HAP-1 (cell line): ENCODE results near the gene PTPN20.
A peak's percentile ranks its signal among the peaks of the same experiment; 100 is the strongest.

Experiments used
- DNase-seq, 2 experiments: peaks; one replicate each; pipeline ENCODE4 v3.0.0-alpha.2; 2016 to 2020; ENCODE audit warnings: low spot score in 2 of 2
- H3K27me3 ChIP-seq: fragments of 250-450 bp; sonication (Bioruptor Pico); 2 replicates; pipeline ENCODE4 v1.5.1; 2020; ENCODE audit warnings: low read depth, mild to moderate bottlenecking, moderate library complexity
- H3K36me3 ChIP-seq: fragments of 250-450 bp; sonication (Bioruptor Pico); replicated peaks from 2 replicates; pipeline ENCODE4 v1.5.1; 2020; ENCODE audit warnings: mild to moderate bottlenecking
- H3K4me1 ChIP-seq: fragments of 250-450 bp; sonication (Bioruptor Pico); 2 replicates; pipeline ENCODE4 v1.5.1; 2020; ENCODE audit warnings: mild to moderate bottlenecking
- H3K4me3 ChIP-seq: fragments of 250-450 bp; sonication (Bioruptor Pico); 2 replicates; pipeline ENCODE4 v1.5.1; 2020; ENCODE audit warnings: mild to moderate bottlenecking, moderate library complexity
- H3K9me3 ChIP-seq: fragments of 250-450 bp; sonication (Bioruptor Pico); 2 replicates; pipeline ENCODE4 v1.5.1; 2020; ENCODE audit warnings: mild to moderate bottlenecking, moderate library complexity
- in situ Hi-C: fragments of 300-500 bp; cut with MboI; formaldehyde crosslinking; loops from 3 replicates; pipeline ENCODE4 v1.14.3; 2020; ENCODE audit warnings: low sequenced_read_pairs, inconsistent platforms, mixed read lengths

The PTPN20 gene

GRCh38 chr10:47039562-47039913, 128.3 kb downstream of the PTPN20 start:
- H3K4me3 ChIP-seq, result no peak overlapping the region
- no peaks in the 10 kb centered on the region for H3K9me3 ChIP-seq
- H3K4me1 ChIP-seq, result no peaks in the 10 kb centered on the region
- no peaks in the 10 kb centered on the region for H3K36me3 ChIP-seq
- no peak for DNase-seq
- in situ Hi-C loops, result no loop called here
- no peaks in the 10 kb centered on the region for H3K27me3 ChIP-seq

DNA sequence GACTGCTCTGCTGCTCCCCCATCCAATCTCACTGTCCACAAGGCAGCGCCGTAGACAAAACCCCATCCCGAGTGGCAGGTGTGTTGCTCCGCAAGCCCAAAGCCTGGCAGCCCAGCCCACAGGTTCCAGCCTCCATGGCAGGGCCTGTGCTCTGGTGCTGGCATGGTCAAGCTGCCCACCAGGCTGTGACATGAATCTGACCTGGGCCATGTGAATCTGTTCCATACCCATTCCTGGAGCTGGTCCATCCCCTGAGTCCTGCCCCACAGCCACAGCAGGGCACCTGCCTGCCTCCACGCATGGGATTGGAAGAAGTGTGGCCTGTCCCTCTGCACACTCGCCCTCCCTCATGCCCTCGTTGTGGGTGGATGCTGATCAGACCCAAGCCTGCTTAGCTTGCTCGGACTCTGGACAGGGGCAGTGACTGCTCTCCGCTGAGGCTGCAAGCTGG, 128.8 kb downstream of the PTPN20 start:
- Histone ChIP-seq H3K4me3 (no peak overlapping the region), H3K27me3 (no peaks in the 10 kb centered on the region), H3K4me1 (no peaks in the 10 kb centered on the region), H3K9me3 (no peaks in the 10 kb centered on the region), H3K36me3 (no peaks in the 10 kb centered on the region)
- in situ Hi-C loops, result no loop called here
- DNase-seq, result no peak

GRCh38 chr10:47040681-47041080, 129.5 kb downstream of the PTPN20 start:
- Histone ChIP-seq H3K36me3 (no peaks in the 10 kb centered on the region), H3K4me3 (no peak overlapping the region), H3K27me3 (no peaks in the 10 kb centered on the region), H3K4me1 (no peaks in the 10 kb centered on the region), H3K9me3 (no peaks in the 10 kb centered on the region)
- DNase-seq, result no peak
- in situ Hi-C loops, result no loop called here

DNA sequence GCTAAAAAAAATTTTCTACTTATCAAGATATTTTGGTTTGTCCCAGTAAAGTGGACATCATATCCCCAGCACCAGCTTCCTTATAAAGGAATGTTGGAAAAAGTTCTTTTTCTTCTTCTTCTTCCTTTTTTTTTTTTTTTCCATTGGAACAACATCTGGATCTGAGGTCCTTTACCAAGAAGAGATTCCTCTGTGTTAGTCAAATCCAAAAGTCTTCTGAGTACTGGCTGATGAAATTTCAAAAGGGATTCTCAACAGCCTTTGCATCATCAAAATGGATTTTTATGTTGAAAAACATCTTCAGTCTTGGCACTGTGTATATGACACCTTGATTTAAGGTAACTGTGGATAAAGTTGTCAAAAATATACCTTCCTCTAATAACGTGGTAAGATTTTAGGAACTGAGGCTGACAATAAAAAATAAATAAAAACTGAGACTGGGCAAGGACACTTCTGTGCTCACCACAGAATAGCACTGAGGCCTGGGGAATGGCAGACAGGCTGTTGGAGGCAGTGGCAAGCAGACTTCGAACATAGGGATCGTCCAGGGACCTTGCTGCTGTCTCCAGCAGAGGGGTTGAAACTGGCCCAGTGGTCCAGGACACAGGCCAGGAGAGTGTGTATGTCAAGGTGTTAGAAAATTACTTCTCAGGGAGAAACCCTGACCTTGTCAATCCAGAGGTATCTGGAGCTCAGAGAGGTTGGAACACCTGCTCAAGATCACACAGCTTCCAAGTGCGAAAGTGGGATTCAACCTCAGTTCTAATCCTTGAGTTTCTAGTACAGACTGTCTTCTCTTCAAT, 130.4 kb downstream of the PTPN20 start:
- Histone ChIP-seq H3K9me3 (no peaks in the 10 kb centered on the region), H3K4me1 (no peaks in the 10 kb centered on the region), H3K27me3 (no peaks in the 10 kb centered on the region), H3K36me3 (no peaks in the 10 kb centered on the region), H3K4me3 (no peak overlapping the region)
- in situ Hi-C loops, result no loop called here
- DNase-seq, result no peak

DNA sequence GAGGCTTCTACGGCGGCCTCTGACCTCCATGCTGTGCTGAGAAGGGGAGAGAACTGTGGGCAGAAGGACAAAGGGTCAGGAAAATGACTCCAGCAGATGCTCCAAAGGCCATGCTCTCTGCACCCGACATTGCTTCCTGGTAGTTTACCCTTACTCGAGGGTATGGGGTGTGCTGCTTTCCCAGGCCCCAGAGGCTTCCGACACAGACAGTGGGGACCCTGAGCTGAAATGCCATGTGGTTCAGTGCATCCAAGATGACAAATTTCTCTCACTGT, 130.9 kb downstream of the PTPN20 start:
- Histone ChIP-seq H3K4me1 (no peaks in the 10 kb centered on the region), H3K9me3 (no peaks in the 10 kb centered on the region), H3K27me3 (no peaks in the 10 kb centered on the region), H3K4me3 (no peak overlapping the region), H3K36me3 (no peaks in the 10 kb centered on the region)
- in situ Hi-C loops, result no loop called here
- DNase-seq, result no peak

GRCh38 chr10:47042780-47043750, 131.8 kb downstream of the PTPN20 start:
- no peaks in the 10 kb centered on the region for H3K9me3 ChIP-seq
- in situ Hi-C loops, result no loop called here
- H3K4me1 ChIP-seq, result no peaks in the 10 kb centered on the region
- H3K4me3 ChIP-seq, result no peak overlapping the region
- H3K27me3 ChIP-seq, result no peaks in the 10 kb centered on the region
- no peak for DNase-seq
- no peaks in the 10 kb centered on the region for H3K36me3 ChIP-seq

- Histone ChIP-seq H3K9me3 (no peaks in the 10 kb centered on the region), H3K27me3 (no peaks in the 10 kb centered on the region), H3K4me3 (no peak overlapping the region), H3K4me1 (no peaks in the 10 kb centered on the region), H3K36me3 (no peaks in the 10 kb centered on the region)
- no peak for DNase-seq
- in situ Hi-C loops, result no loop called here
Measured at GRCh38 chr10:47043928-47044538, 132.8 kb downstream of the PTPN20 start.

GRCh38 chr10:47044741-47045140, 133.5 kb downstream of the PTPN20 start:
- Histone ChIP-seq H3K4me3 (no peak overlapping the region), H3K36me3 (no peaks in the 10 kb centered on the region), H3K4me1 (no peaks in the 10 kb centered on the region), H3K27me3 (no peaks in the 10 kb centered on the region), H3K9me3 (no peaks in the 10 kb centered on the region)
- in situ Hi-C loops, result no loop called here
- no peak for DNase-seq

GRCh38 chr10:47045331-47045861, 134.2 kb downstream of the PTPN20 start:
- Histone ChIP-seq H3K4me1 (no peaks in the 10 kb centered on the region), H3K9me3 (no peaks in the 10 kb centered on the region), H3K27me3 (no peaks in the 10 kb centered on the region), H3K36me3 (no peaks in the 10 kb centered on the region), H3K4me3 (no peak overlapping the region)
- in situ Hi-C loops, result no loop called here
- no peak for DNase-seq

DNA sequence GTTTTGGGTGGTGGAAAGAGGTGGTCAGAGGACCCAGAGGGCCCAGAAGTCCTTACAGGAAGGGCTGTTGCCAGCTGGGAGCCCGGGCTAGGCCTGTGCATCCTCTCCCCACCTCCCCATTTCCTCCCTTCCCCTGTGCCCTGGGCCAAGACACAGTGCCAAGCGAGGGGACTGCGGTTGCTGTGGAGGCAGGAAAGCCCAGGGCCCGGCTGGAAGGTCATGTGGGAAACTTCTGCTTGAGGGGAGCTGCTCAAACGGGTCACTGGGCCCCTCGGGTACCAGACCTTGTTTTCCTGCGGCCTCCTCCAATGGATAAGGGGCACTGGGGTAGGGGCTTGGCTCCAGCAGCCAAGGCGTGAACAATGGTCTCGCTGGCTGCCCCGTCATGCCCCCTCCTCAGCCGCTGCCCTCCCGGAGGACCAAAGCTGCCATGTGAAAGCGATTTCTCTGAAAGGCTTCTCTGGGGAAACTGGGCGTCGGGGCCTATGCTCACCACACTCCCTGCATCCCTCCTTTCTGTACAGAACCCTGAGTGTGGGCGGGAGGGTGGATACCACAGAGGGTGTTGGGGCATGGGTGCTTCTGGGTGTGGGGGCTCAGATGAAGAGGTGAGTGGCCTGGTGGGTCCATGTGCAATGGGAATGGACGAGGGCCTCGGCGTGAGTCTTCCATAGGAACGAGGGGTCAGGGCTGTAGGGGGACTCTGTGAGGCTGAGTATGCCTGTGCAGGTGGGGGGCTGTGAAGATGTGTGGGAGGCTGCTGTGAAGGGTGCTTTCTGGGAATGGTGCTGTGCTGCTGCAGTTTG, 135.3 kb downstream of the PTPN20 start:
- Histone ChIP-seq H3K27me3 (no peaks in the 10 kb centered on the region), H3K4me1 (no peaks in the 10 kb centered on the region), H3K4me3 (no peak overlapping the region), H3K36me3 (no peaks in the 10 kb centered on the region), H3K9me3 (no peaks in the 10 kb centered on the region)
- in situ Hi-C loops, result no loop called here
- DNase-seq, result peak in 1 of 2 experiments; percentile 2

GRCh38 chr10:47047127-47047504, 135.9 kb downstream of the PTPN20 start:
- peak in 1 of 2 experiments; percentile 6 for DNase-seq
- in situ Hi-C loops, result no loop called here
- Histone ChIP-seq H3K27me3 (no peaks in the 10 kb centered on the region), H3K36me3 (no peaks in the 10 kb centered on the region), H3K9me3 (no peaks in the 10 kb centered on the region), H3K4me3 (no peak overlapping the region), H3K4me1 (no peaks in the 10 kb centered on the region)

DNA sequence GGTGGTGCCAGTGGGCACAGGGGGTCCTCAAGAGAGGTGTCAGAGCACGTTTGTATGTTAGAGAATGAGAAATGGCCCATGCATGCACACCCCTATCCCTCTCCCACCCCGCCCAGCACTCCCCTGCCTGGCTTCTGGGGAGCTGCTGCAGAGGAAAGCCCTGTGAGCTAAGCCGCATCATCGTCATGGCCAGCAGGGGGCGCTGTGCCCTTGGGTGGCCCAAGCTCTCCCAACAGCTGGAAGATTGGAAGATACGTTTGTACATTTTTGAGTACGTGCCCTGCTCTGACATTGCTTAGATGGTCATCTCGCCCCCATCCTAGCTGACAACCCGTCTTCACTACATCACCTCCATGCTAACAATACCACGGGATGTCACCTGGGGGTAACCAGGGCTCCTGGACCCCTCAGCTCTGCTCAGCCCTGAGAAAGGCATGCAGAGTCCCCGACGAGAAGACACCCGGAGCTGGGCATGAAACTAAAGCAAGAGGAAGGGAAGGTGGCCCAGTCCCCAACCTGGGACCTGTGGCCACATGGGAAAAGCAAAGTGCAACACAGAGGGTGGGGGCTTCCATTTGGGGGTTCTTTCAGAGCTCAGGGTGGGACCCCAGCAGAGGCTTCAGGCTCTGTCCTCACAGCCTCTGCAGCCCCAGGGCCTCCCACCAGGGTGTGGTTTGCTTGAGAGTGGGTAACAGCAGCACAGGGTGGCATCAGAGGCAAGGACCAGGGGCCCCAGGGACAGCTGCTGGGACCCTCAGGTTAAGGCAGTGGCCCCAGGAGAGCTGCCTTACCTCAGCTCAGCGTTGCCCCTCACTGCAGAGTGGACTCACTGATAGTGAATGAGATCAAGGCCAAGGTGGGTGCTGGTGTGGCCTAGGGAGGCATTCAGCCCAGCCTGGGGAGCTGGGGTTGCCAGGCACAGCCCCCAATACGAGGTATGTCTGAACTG, 136.6 kb downstream of the PTPN20 start:
- Histone ChIP-seq H3K4me3 (no peak overlapping the region), H3K36me3 (no peaks in the 10 kb centered on the region), H3K4me1 (no peaks in the 10 kb centered on the region), H3K9me3 (no peaks in the 10 kb centered on the region), H3K27me3 (no peaks in the 10 kb centered on the region)
- peak; percentile 10 to 80 for DNase-seq
- in situ Hi-C loops, result no loop called here
